NK-92 treated with Interleukin-12 subunit alpha and Interleukin-12 subunit beta, amount 100 ng/mL, for 24 hours (cell line): ENCODE measurements around the gene SAMD8.
"Not testable (repeated sequence)": the region's sequence is repeated elsewhere in the genome, so short reads cannot be mapped to it uniquely, and the experiment has no call there.

Experiments
- DNase-seq: peaks from one replicate; lab custom pipeline; 2025; lab: John Stamatoyannopoulos, UW

The SAMD8 gene

GRCh38 chr10:75195035-75195763, 83.7 kb downstream of the SAMD8 start:
- no peak for DNase-seq

GRCh38 chr10:75197066-75197465, 85.6 kb downstream of the SAMD8 start:
- DNase-seq: no peak

GRCh38 chr10:75197906-75198305, 86.5 kb downstream of the SAMD8 start:
- DNase-seq: no peak

GRCh38 chr10:75199949-75200348, 88.5 kb downstream of the SAMD8 start:
- not testable (repeated sequence) for DNase-seq

GRCh38 chr10:75201793-75202307, 90.4 kb downstream of the SAMD8 start:
- DNase-seq: no peak

GRCh38 chr10:75202321-75203045, 91.0 kb downstream of the SAMD8 start:
- no peak for DNase-seq

- not testable (repeated sequence) for DNase-seq
Measured at GRCh38 chr10:75203046-75203620, 91.7 kb downstream of the SAMD8 start.

- DNase-seq: no peak
Measured at GRCh38 chr10:75203724-75204123, 92.3 kb downstream of the SAMD8 start.

GRCh38 chr10:75205908-75206307, 94.5 kb downstream of the SAMD8 start:
- no peak for DNase-seq

- DNase-seq: not testable (repeated sequence)
Measured at GRCh38 chr10:75206638-75207037, 95.2 kb downstream of the SAMD8 start.

GRCh38 chr10:75207079-75207856, 95.8 kb downstream of the SAMD8 start:
- DNase-seq: no peak

- DNase-seq: no peak
Measured at GRCh38 chr10:75207857-75208144, 96.3 kb downstream of the SAMD8 start.

- DNase-seq: no peak
Measured at GRCh38 chr10:75208181-75208580, 96.7 kb downstream of the SAMD8 start.

GRCh38 chr10:75209086-75209920, 97.8 kb downstream of the SAMD8 start:
- DNase-seq: no peak

- DNase-seq: peak; percentile 58
Measured at GRCh38 chr10:75209921-75210281, 98.4 kb downstream of the SAMD8 start.

GRCh38 chr10:75210282-75211006, 99.0 kb downstream of the SAMD8 start, which contains the start of gene VDAC2:
VDAC2 (plus strand) TSS chr10:75210796; CDS start chr10:75211159, 363 bp downstream.
- peak; percentile 86 for DNase-seq

- DNase-seq: peak; percentile 7
Measured at GRCh38 chr10:75211007-75211691, 99.7 kb downstream of the SAMD8 start.

GRCh38 chr10:75212343-75212742, 100.9 kb downstream of the SAMD8 start:
- DNase-seq: no peak

GRCh38 chr10:75220274-75220673, 108.8 kb downstream of the SAMD8 start:
- no peak for DNase-seq

GRCh38 chr10:75221492-75221891, 110.0 kb downstream of the SAMD8 start:
- DNase-seq: not testable (repeated sequence)
